Measurements from ENCODE around the gene LIPC.

Gene LIPC

DNA sequence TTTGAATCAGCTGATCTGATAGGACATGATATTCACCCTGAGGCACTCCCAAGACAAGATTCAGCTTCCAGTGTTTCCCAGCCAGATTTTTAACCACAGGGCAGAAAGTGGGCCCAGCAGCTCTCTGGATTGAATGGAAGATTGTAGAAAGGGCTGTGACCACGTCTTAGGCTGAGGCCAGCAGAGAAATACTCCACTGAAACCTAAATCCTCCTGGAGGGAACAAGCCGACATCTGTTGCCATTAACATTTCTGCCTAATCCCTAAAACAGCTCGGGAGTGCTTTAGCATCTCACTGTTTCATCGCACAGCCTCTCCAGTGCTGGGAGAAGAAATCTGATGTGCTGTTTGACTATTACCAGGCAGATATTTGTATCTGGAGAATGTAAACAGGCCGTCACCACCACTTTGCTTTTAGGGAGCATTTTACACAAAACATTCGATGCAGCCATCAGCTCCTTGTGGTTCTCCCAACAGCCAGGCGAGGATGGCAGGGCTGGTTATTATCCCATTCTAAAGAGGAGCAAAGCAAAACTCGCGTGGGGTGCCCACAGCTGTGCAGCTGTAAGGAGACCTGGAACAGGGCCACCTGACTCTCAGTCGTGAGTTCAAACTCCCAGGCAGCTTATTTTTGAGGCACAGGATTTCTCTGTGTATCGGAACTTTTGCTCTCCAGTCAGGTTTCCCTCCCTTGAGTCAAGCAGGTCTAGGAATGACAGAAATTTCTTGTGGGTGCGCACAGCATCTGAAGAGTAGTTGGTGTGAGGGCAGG, 117.4 kb downstream of the LIPC start:
- no peak overlapping the region for H2AFZ ChIP-seq (ENCODE audit: low read depth)
- H3K9ac ChIP-seq = no peak overlapping the region
- no peaks in the 10 kb centered on the region for H3K79me2 ChIP-seq (ENCODE audit: insufficient read depth, low read depth)
- H3K27ac ChIP-seq = no peak overlapping the region
- TF ChIP-seq, protein P1, sequence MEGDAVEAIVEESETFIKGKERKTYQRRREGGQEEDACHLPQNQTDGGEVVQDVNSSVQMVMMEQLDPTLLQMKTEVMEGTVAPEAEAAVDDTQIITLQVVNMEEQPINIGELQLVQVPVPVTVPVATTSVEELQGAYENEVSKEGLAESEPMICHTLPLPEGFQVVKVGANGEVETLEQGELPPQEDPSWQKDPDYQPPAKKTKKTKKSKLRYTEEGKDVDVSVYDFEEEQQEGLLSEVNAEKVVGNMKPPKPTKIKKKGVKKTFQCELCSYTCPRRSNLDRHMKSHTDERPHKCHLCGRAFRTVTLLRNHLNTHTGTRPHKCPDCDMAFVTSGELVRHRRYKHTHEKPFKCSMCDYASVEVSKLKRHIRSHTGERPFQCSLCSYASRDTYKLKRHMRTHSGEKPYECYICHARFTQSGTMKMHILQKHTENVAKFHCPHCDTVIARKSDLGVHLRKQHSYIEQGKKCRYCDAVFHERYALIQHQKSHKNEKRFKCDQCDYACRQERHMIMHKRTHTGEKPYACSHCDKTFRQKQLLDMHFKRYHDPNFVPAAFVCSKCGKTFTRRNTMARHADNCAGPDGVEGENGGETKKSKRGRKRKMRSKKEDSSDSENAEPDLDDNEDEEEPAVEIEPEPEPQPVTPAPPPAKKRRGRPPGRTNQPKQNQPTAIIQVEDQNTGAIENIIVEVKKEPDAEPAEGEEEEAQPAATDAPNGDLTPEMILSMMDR (conservative IDR thresholded peaks at IDR 0.05; ENCODE audit: low read depth, low read length) = no peak
- no peak overlapping the region for H3K4me2 ChIP-seq
- H4K20me1 ChIP-seq (ENCODE audit: insufficient read depth) = no peaks in the 10 kb centered on the region
- H3K27me3 ChIP-seq (ENCODE audit: insufficient read depth, low read depth) = no peaks in the 10 kb centered on the region
- H3K4me1 ChIP-seq (ENCODE audit: low read depth, poor library complexity, severe bottlenecking) = no peaks in the 10 kb centered on the region
- H3K36me3 ChIP-seq (ENCODE audit: insufficient read depth) = no peaks in the 10 kb centered on the region
- no peak overlapping the region for H3K4me3 ChIP-seq (IDR thresholded peaks at IDR 0.05; ENCODE audit: insufficient read depth, low read depth, low read length)

DNA sequence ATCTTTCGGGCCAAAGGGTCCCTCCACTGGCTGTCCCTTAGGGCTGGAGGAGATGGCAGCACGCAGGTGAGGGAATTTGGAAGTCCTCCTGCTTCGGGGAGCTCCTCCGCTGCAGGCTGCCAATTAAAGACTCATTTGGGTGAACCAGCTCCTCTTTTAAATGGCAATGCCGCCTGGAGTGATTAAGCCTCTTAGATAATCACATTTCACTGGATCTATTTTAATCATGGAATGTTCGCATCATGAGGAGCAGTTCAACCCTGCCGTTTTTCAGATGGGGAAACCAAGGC, 117.9 kb downstream of the LIPC start:
- no peaks in the 10 kb centered on the region for H3K79me2 ChIP-seq (ENCODE audit: insufficient read depth, low read depth)
- H3K4me2 ChIP-seq = no peak overlapping the region
- H3K27ac ChIP-seq = no peak overlapping the region
- H3K4me3 ChIP-seq (IDR thresholded peaks at IDR 0.05; ENCODE audit: insufficient read depth, low read depth, low read length) = no peak overlapping the region
- no peak overlapping the region for H2AFZ ChIP-seq (ENCODE audit: low read depth)
- TF ChIP-seq, protein P1 (conservative IDR thresholded peaks at IDR 0.05; ENCODE audit: low read depth, low read length) = no peak
- no peaks in the 10 kb centered on the region for H3K4me1 ChIP-seq (ENCODE audit: low read depth, poor library complexity, severe bottlenecking)
- no peaks in the 10 kb centered on the region for H4K20me1 ChIP-seq (ENCODE audit: insufficient read depth)
- no peaks in the 10 kb centered on the region for H3K36me3 ChIP-seq (ENCODE audit: insufficient read depth)
- no peak overlapping the region for H3K9ac ChIP-seq
- no peaks in the 10 kb centered on the region for H3K27me3 ChIP-seq (ENCODE audit: insufficient read depth, low read depth)

DNA sequence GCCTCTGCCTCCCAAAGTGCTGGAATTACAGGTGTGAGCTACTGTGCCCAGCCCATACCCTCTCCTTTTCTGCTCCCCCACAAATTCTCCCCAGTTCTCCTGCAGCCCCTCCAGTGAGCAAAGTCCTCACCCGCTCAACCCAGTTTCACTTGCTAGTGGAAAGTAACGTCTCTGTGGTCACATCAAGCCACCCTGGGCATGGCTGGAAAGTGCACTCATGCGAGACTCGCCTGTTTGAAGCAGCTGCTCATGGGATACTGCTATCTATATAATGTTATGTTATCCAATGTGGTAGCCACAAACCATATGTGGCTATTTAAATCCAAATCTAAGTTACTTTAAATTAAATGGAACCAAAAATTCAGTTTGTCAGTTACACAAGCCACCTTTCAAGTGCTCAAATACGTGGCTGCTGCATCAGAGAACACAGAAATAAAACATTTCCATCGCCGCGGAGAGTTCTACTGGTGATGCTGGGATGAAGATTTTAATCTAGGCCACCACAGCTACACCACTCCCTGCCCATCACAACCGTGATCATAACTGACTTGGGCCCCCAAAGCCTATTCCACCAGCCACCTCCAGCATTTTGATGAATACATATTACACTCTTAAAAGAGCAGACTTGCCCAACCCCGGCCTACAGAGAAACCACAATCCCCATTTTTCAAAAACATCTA, 119.4 kb downstream of the LIPC start:
- no peaks in the 10 kb centered on the region for H3K36me3 ChIP-seq (ENCODE audit: insufficient read depth)
- no peaks in the 10 kb centered on the region for H3K79me2 ChIP-seq (ENCODE audit: insufficient read depth, low read depth)
- TF ChIP-seq, protein P1 (conservative IDR thresholded peaks at IDR 0.05; ENCODE audit: low read depth, low read length) = no peak
- H3K27ac ChIP-seq = no peak overlapping the region
- no peak overlapping the region for H3K4me2 ChIP-seq
- H3K4me1 ChIP-seq (ENCODE audit: low read depth, poor library complexity, severe bottlenecking) = peaks cover 2% of the 10 kb centered on the region
- H4K20me1 ChIP-seq (ENCODE audit: insufficient read depth) = no peaks in the 10 kb centered on the region
- H2AFZ ChIP-seq (ENCODE audit: low read depth) = no peak overlapping the region
- no peak overlapping the region for H3K4me3 ChIP-seq (IDR thresholded peaks at IDR 0.05; ENCODE audit: insufficient read depth, low read depth, low read length)
- H3K27me3 ChIP-seq (ENCODE audit: insufficient read depth, low read depth) = no peaks in the 10 kb centered on the region
- no peak overlapping the region for H3K9ac ChIP-seq

DNA sequence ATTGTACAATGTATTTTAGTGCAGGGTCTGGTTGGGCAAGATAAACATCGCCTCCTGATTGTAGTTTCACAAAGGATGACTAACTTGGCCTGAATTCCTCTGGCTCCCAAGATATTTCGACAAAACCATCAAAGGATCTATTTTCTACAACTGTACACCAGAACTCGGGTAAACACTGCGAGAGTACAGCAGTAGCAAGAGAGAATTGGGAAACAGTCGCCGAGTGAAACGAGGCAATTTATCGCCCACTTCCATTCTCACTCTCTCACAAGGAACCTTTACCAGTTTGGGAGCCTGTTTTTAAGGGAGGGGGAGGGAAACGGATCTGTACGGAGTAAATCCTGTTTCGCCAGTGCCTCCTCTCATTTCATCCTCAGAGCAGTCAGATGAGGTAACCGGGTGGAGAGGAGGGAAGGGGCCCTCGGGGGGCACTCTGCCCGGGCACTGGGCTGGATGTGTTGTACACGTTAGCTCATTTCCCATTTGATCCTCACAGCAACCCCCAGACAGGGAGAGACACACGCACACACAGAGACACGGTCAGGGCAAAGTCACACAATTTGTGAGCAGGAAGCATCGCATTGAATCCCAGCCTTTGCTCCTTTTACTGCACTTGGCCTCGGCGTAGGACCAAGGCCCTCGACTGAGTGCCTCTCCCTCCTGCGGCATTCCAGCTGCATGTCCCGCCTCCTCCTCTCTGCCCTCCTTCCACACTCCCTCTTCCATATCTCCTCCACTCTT, 120.1 kb downstream of the LIPC start:
- Histone ChIP-seq H2AFZ (ENCODE audit: low read depth) (no peak overlapping the region), H3K4me1 (ENCODE audit: low read depth, poor library complexity, severe bottlenecking) (peaks cover 9% of the 10 kb centered on the region), H3K4me3 (IDR thresholded peaks at IDR 0.05; ENCODE audit: insufficient read depth, low read depth, low read length) (no peak overlapping the region), H3K9ac (no peak overlapping the region), H3K27ac (no peak overlapping the region), H3K36me3 (ENCODE audit: insufficient read depth) (no peaks in the 10 kb centered on the region), H4K20me1 (ENCODE audit: insufficient read depth) (no peaks in the 10 kb centered on the region), H3K27me3 (ENCODE audit: insufficient read depth, low read depth) (no peaks in the 10 kb centered on the region), H3K4me2 (no peak overlapping the region), H3K79me2 (ENCODE audit: insufficient read depth, low read depth) (no peaks in the 10 kb centered on the region)
- TF ChIP-seq, protein P1 (conservative IDR thresholded peaks at IDR 0.05; ENCODE audit: low read depth, low read length) = no peak
